Measurements from ENCODE around the gene SRSF2. TPM values are rescaled to one million over a fixed set of nuclear protein-coding genes. Genes with fewer than 3 reads are reported as not detected.
"Not testable (repeated sequence)": the region's sequence is repeated elsewhere in the genome, so short reads cannot be mapped to it uniquely, and the experiment has no call there.

Gene SRSF2
- total RNA-seq, 1 donor from 2014 or later: 229 TPM

DNA sequence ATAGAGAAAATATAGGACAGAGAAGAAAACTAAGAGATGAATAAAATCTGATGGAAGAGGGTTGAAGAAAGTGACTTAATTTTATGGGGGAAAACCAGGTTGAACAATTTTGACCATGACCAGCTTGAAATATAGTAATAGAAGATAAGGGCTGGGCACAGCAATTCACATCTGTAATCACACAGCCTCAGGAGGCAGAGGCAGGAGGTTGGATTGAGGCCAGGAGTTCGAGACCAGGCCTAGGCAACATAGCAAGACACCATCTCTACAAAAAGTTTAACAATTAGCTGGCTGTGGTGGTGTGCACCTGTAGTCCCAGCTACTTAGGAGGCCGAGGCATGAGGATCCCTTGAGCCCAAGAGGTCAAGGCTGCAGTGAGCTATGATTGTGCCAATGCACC is 35.1 kb downstream of the SRSF2 start:
- DNase-seq (ENCODE audit: low read depth in 2 of 2): no peak

DNA sequence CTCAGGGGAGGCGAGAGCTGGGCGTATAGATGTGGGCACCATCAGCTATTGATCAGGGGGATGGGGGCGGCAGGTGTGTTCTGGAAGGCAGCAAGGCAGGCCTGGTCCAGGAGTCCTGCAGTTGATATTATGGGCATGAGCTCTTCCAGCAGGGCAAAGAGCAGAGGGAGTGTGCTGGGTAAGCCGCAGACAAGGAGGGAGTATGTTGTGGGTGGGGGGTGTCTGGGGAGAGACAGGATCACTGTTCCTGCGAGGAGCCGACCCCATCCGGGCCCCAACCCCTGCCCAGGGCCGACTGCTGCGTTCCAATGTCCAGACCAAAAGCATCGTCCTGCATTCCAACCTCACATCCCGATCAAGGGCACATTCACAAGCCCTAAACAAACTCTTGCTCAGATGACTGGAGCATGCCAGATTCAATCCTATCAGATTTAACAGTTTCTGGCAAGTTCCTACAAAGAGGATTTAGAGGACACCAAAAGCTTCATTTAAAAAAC is 35.6 kb downstream of the SRSF2 start:
- no peak for DNase-seq (ENCODE audit: low read depth in 2 of 2)

DNA sequence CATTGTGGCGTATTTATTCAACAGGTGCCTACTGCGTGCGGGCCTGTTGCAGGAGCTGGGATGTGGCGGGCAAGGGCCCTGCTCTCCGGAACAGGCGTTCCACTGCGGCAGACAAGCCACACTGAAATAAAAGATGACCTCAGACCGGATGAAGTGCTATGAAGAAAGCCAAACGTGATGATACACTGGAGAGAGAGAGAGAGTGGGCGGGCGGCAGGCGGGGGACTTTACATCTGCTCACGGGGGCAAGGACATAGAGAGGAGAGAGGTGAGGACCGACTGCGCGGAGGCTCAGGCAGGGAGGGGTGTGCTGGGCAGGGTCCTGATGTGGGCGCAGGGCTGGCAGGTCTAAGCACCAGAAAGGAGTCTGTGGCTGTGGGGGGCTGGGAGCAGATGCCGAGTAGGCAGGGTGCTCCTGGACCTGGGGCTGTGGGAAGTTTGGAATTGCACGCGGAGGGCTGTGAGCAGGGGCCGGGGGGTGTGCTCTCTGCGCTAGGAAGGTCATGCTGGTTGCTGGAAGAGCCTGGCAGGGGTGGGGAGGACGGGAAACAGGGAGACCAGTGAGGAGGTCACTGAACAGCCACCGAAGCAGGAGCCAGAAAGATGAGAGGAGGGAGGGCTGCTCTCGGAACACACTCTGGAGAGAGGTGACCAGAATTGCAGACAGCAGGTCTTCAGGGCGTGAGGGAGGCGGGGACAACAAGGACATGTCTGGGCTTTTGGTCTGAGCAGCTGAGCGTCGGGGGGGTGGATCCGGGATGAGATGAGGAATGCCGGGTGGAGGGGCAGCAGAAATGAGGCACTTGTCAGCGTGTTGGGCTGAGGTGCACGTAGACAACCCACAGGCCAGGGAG is 36.3 kb downstream of the SRSF2 start:
- peak in 1 of 2 donors; percentile 89 for DNase-seq (ENCODE audit: low read depth in 2 of 2)

DNA sequence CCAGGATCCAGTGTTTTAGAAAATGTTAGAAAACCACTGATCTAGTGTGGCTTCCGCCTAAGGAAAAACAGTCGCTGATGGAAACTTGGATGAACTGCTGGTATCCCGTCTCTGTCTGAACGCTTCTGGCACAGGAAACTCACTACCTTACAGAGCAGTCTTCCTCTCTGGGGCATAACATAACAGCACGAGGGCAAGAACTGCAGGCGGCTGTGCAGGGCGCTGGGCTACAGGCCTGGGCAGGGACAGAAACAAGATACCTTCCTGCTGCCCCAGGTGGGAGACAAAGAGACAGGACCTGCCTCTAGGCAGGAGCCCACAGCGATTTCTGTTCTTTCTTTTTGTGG is 36.9 kb downstream of the SRSF2 start:
- peak in 1 of 2 donors; percentile 63 for DNase-seq (ENCODE audit: low read depth in 2 of 2)

DNA sequence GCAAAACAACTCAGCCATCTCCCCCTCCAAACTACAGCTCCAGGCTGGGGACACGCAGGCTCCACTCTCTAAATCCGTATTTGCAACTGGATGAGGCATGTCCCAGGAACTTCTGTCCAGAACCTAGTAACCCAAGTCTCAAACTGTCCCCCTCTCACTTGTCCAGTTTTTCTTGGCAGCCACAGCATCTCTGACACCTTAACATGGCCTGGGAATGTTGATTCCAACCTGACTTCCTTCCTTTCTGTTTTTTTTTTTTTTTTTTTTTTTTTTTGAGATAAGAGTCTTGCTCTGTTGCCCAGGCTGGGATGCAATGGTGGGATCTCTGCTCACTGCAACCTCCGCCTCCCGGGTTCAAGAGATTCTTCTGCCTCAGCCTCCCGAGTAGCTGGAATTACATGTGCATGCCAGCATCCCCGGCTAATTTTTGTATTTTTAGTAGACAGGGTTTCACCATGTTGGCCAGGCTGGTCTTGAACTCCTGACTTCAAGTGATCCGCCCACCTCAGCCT is 38.6 kb downstream of the SRSF2 start:
- not testable (repeated sequence) for DNase-seq (ENCODE audit: low read depth in 2 of 2)

DNA sequence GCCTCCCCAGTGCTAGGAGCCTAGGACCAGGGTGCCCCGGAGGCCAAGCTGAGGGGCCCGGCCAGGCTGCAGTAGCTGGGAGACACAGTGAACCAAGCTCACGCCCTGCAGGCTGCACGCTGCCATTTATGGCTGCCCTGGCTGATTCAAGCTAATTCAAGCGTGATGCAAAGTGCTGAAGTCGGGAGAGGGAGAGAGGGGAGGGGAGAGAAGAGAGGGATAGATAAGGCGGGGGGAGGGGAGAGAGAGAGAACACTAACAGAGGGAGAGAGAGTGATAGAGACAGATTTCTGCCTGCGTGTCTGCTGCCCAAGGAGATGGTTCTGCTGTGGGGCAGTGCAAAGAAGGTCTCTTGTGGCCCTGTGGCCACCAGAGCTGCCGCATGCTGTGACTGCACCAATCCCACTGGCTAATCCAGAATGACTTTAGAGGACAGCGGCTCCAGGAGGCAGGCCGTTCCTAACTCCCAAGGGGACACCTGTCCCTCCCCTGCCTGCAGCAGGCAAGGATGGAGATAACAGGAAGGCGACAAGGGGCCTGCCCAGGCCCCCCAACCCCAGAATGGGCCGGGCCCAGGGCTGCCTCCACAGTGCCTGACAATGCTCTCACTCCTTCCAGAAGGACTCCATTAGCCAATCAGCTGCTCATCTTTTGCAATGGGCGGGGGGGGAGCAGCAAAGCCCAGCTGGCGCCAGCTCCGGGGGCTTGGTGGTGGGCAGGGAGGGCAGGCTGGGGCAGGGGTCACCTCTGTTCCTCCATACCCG is 39.2 kb downstream of the SRSF2 start:
- DNase-seq (ENCODE audit: low read depth in 2 of 2): no peak

DNA sequence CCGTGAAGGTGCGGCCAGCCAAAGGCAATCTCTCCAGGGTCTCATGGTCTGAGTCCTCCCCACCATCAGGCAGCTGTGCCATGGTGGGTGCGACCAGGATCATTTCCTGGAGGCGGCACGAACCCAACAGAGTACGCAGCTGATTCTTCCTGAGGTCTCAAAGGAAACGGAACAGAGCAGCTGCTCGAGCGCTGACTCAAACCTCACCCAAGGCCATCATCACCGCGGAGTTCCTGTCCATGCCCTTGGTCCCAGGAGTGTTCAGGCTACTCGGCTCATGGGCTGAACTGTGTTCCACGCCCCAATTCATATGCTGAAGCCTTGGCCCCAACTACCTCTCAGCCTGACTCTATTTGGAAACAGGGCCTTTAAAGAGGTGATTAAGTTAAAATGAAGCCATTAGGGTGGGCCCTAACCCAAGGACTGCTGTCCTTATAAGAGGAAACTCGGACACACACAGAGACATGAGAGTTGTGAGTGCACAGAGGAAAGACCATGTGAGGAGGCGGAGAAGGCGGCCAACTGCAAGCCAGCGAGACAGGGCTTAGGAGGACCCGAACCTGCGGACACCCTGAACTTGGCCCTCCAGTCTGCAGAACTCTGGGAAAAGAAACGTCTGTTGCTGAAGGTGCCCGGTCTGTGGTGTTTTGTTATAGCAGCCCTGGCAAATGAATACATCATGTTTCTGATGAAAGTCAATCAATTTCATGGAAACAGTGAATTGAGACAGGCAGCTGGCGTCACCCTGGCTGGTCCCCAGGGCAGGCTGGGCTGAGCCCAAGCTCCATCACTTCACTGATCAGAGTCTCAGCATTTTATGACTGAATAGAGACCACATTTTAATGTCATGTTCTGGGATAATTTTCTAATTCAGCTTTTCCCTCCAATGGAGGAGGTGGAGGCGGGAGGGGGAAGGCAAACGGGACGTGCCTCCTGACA is 40.1 kb downstream of the SRSF2 start:
- DNase-seq (ENCODE audit: low read depth in 2 of 2): peak in 1 of 2 donors; percentile 87

DNA sequence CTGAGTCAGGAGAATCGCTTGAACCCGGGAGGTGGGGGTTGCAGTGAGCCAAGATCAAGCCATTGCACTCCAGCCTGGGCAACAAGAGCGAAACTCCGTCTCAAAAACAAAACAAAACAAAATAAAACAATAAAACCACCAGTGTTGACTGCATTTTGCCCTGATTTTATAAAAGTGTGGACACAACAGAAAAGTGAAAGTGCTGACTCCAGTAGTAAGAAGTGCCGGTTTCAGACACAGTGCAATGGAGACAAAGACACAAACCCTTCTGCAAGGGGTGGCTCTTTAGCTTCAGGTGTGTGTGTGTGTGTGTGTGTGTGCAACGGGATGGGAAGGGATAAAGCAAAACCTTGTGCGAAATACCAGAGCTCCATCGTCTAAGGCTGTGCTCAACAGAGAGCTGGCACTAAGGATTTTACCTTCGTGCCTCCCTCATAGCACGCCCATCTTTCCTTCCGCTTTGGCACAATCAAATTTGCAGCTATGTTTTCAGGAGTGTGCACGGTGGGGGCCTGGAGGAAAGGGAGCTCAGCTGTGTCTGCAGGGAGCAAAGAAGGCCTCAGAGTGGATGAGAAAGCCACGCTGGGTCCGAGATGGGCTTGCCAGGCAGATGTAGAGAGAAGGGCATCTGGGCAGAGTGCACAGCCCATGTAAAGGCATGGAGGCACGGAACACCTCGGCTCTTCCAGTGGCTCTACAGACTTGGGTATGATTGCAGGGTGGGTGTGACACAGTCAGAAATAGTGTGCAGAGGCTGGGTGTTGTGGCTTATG is 41.9 kb downstream of the SRSF2 start:
- DNase-seq (ENCODE audit: low read depth in 2 of 2): no peak

DNA sequence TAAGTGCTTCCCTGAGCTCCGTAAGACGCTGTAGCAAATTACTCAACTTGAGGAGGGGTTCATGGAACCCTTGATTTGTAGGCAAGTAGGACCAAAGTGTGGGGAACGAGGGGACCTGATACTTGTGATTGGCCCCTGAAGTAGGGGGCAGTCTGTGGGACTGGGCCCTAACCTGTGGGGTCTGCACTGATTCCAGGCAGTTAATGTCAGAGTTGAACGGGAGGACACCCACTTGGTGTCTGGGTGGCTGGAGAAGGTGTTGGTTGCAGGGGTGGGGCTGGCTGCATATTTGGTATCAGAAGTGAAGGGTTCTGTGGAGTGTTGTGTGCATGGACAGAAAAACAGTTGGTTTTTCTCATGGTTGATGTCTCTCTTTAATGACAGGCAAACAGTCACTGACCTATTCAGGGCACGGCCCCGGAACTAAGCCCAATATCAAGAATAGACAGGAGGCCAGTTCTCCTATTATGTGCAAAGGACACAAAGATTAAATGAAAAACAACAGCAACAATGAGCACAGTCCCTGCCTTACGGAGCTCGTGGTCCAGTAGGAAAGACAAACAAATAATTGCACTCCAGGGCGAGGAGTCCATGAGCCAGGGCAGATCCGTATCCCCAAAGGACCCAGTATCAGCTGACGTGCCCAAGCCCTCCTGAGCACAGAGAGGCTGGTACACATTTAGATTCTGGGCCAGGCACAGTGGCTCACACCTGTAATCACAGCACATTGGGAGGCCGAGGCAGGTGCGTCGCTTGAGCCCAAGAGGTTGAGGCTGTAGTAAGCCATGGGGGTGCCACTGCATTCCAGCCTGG is 45.5 kb downstream of the SRSF2 start:
- DNase-seq (ENCODE audit: low read depth in 2 of 2): no peak

DNA sequence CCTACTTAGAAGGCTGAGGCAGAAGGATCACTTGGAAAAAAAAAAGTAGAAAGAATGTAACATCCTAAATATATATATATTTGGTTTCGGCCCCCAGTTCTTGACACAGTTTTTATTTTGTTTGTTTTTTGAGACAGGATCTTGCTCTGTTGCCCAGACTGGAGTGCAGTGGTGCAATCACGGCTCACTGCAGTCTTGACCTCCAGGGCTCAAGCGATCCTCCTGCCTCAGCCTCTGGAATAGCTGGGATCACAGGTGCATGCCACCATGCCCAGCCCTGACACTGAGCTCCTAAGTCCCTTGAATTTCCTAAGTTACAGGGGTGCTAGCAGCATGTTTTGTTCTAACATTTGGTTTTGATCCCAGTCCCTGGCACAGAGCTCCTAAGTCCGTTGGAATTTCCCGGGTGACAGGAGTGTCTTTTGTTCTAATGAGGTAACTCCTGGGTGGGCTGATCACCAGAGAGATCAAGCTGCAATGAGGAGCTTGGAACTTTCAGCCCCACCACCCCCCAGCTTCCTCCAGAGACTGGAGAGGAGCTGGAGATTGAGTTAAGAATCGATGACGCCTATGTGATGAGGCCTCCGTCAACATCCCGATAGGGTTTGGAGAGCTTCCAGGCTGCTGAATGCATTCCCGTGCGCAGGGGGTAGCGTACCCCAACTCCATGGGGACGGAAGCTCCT is 46.4 kb downstream of the SRSF2 start:
- DNase-seq (ENCODE audit: low read depth in 2 of 2): no peak

DNA sequence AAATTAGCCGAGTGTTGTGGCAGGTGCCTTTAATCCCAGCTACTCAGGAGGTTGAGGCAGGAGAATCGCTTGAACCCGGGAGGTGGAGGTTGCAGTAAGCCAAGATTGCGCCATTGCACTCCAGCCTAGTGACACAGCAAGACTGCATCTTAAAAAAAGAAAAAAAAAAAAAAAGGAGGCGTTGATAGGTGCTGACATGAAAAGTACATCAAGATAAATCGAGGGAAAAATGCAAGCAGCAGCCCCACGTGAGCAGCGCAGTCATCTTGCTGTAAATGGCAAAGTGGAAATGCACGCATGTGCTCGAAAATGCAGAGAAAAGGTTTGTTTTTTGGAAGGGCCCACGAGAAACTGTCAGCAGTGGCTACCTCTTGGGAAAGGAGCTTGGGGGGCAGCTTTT is 47.3 kb downstream of the SRSF2 start:
- DNase-seq (ENCODE audit: low read depth in 2 of 2): no peak

DNA sequence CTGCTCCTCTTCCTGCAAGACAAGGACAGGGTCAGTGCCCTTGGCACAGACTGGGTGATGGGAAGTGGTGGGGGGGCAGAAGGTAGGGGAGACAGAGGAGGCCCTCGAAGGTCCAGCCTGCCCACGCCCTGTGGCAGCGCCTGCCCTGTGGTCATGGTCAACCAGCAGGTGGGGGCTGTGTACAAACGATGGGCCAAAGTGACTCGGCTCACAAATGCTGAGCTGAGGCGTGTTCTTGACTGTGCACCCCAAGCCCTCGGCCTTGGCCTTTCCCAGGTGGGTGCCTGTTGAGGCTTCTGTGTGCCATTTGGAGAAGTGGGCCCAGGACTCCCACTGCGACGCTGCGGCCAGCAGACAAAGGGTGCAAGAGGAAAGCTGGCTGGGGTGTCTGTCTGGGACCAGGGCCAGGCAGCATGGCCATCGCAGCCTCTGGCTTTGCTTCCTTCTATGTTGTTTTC is 48.9 kb downstream of the SRSF2 start:
- peak in 1 of 2 donors; percentile 25 for DNase-seq (ENCODE audit: low read depth in 2 of 2)

DNA sequence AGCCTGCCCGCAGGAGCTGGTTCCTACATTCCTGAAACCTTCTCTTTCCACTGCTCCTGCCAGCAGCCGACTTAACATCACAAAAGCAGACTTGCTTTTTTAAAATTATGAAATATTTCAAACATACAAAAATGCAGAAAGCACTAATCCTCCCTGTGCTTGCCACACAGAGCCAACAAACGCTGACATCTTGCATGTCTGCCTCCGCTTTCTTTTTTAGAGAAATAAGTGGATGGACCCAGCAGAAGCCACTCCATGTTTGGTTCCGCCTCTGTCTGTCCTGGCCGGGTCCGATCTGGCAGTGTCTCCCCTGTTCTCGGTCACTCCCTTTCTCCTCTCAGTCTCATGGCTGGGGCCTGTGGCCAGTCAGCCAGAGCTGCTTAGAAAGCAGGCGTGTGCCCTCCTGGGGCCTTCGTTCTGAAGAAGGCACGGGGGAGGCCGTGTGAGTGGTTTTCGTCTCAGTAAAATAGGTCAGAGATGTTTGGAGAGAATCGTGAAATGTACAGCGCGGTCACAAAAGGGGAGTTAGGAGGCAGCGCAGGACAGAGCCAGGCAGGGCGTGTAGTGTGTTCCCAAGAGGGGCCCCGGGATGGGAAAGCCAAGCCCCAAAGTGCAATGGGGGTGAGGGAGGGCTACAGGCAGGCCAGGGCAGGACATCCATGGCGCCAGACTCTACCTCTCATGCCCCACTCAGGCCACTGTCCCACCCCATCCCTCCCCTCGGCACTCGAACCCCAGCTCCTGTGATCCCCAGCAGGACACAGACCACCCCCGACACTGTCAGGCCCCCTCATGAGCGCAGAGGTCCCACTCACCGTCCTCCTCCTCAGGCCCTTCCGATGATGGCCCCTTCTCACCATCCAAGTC is 49.6 kb downstream of the SRSF2 start:
- DNase-seq (ENCODE audit: low read depth in 2 of 2): no peak

DNA sequence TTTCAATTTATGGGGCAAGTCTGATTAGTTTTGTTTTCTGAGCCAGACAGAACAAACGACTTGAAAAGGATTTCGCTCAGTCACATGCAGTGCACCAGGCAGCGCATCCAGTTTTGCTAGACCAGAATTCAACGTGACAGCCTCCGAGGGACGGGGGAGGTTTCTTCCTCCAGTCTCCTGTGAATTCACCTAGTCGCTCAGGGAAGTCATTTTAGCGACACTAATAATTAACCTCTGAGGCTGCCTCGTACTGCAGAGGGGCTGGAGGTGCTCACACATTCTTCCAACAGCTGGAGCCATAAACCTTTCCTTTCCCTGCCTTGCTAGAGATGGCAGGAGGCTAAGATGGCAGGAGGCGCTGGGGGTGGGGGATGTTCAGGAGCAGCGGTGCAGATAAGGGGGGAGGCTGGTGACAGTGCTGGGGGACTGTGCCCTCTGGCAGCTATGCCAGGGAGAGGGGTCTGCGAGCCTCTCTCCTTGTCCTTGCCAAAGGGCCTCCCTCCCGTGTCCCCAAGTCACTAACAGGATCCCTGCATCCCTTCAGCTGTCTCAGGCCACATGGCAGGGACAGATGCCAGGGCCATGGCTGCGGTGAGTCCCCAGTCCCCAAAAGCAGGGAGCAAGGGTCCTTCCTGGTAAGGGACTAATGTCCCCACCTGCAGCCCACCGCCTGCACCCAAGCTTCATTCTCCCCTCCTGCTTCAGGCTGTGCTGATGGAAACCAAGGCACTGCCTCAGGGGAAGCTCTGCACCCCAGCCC is 50.4 kb downstream of the SRSF2 start:
- DNase-seq (ENCODE audit: low read depth in 2 of 2): no peak

DNA sequence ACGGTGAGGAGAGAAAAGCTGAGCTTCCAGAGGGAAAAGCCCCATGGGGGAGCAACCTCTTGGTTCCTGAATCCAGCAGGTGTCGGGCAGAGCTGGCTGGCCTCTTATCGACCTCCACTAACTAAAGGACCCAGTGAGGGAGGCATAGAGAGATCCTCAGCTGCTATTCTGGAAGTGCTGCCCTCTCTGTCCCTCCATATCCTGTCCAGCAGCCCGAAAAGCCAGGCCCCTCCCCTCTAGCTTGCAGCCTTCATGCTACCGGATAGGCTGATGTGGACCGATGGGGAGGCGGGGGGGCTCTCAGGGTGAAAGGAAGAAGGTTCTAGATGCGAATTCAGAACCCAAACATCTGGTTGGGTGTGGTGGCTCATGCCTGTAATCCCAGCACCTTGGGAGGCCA is 51.3 kb downstream of the SRSF2 start:
- no peak for DNase-seq (ENCODE audit: low read depth in 2 of 2)

DNA sequence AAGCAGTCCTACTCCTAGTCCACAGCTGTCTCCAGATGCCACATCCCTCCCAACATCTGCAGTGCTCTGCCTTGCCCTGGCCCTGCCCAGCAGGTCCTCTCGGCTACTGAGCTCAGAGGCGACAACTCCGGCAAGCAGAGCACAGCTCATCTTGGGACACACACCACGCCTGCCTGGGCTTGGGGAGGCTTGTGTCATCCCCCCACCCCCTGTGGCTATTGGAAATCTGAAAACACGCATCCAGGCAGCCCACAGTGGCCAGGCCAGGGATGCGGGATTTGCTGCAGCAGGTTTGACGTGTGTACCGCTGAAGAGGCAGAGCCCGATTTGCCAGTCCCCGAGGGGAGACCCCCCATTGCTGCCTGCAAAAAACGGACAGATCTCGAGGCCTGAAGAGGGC is 51.8 kb downstream of the SRSF2 start:
- no peak for DNase-seq (ENCODE audit: low read depth in 2 of 2)

DNA sequence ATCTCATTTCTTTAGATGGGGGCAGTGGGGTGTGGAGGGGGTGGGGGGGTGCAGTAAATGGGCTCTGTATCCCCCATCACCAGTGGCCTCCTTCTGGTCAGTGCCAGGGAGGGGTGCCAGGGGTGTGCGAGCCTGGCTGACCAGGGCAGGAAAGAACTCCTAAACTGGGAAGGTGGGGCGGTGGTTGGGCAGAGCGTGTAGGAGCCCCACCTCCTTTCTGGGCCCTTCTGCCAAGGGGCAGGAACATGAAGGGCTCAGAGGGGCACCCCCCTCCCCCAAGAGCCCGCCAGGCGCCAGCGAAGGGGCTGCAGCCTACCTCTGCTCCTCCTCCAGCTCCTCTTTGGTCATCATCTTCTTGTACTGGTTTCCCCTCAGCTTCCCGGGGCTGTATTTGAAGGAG is 52.4 kb downstream of the SRSF2 start:
- DNase-seq (ENCODE audit: low read depth in 2 of 2): no peak
